Keratinocyte (primary cell): ENCODE data around the gene DIAPH2.
"Not testable (repeated sequence)": the region's sequence is repeated elsewhere in the genome, so short reads cannot be mapped to it uniquely, and the experiment has no call there.

Experiments
- EZH2 ChIP-seq: IDR thresholded peaks from one replicate; pipeline ENCODE4 v1.6.1; 2012; ENCODE audit warnings: inconsistent platforms, mild to moderate bottlenecking, low read length, moderate library complexity
- TF ChIP-seq, protein P1 (sequence below), 3 experiments: IDR thresholded peaks in 1 of 3; conservative IDR thresholded peaks in 1 of 3; optimal IDR thresholded peaks in 1 of 3; 2 replicates in 2 of 3; 3 replicates in 1 of 3; pipeline versions ENCODE3 to v1.5.1; 2011; ENCODE audit warnings: low read length in 3 of 3, mild to moderate bottlenecking in 3 of 3, moderate library complexity in 2 of 3, control low read depth in 1 of 3, inconsistent platforms in 1 of 3; ENCODE audit not compliant: insufficient read depth in 2 of 3; ENCODE audit errors: extremely low read depth in 1 of 3

DNA sequence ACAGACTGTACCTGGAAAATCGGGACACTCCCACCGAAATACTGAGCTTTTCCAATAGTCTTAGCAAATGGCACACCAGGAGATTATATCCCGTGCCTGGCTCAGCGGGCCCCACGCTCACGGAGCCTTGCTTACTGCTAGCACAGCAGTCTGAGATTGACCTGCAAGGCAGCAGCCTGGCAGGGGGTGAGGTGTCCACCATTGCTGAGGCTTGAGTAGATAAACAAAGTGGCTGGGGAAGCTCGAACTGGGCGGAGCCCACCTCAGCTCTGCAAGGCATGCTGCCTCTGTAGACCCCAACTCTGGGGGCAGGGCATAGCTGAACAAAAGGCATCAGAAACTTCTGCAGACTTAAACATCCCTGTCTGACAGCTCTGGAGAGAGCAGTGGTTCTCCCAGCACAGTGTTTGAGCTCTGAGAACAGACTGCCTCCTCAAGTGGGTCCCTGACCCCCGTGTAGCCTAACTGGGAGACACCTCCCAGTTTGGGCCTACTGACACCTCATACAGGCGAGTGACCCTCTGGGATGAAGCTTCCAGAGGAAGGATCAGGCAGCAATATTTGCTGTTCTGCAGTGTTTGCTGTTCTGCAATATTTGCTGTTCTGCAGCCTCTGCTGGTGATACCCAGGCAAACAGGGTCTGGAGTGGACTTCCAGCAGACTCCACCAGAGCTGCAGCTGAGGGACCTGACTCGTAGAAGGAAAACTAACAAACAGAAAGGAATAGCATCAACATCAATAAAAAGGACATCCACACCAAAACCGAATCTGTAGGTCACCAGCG is 725.2 kb downstream of the DIAPH2 start:
- TF ChIP-seq, protein P1, sequence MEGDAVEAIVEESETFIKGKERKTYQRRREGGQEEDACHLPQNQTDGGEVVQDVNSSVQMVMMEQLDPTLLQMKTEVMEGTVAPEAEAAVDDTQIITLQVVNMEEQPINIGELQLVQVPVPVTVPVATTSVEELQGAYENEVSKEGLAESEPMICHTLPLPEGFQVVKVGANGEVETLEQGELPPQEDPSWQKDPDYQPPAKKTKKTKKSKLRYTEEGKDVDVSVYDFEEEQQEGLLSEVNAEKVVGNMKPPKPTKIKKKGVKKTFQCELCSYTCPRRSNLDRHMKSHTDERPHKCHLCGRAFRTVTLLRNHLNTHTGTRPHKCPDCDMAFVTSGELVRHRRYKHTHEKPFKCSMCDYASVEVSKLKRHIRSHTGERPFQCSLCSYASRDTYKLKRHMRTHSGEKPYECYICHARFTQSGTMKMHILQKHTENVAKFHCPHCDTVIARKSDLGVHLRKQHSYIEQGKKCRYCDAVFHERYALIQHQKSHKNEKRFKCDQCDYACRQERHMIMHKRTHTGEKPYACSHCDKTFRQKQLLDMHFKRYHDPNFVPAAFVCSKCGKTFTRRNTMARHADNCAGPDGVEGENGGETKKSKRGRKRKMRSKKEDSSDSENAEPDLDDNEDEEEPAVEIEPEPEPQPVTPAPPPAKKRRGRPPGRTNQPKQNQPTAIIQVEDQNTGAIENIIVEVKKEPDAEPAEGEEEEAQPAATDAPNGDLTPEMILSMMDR (optimal IDR thresholded peaks at IDR 0.05 in 1 of 3, IDR thresholded peaks at IDR 0.05 in 1 of 3, conservative IDR thresholded peaks at IDR 0.05 in 1 of 3; ENCODE audit: extremely low read depth in 1 of 3, insufficient read depth in 2 of 3, low read length in 3 of 3) = not testable (repeated sequence)
- not testable (repeated sequence) for TF ChIP-seq EZH2
